HepG2 (cell line): Measurements from ENCODE around the gene CAMK1D.

ENCODE experiments used
- NCOA5 ChIP-seq: sonication (generic); formaldehyde crosslinking; IDR thresholded peaks from 2 replicates; pipeline ENCODE4 v1.4.0; 2020; ENCODE audit warnings: missing genetic modification reagents
- TP53 ChIP-seq: sonication (generic); formaldehyde crosslinking; conservative IDR thresholded peaks from 2 replicates; pipeline ENCODE4 v1.4.0; 2020; ENCODE audit warnings: missing genetic modification reagents
- ZNF232 ChIP-seq: sonication (generic); formaldehyde crosslinking; IDR thresholded peaks from 2 replicates; pipeline ENCODE4 v1.4.0; 2020; ENCODE audit warnings: missing genetic modification reagents, borderline replicate concordance

GRCh38 chr10:12324530-12324929 is 24.8 kb upstream of the CAMK1D start:
- TF ChIP-seq NCOA5, result no peak
- no peak for TF ChIP-seq TP53
- TF ChIP-seq ZNF232, result no peak
